Measurements from ENCODE around the gene TMEM169. TPM values are rescaled to one million over a fixed set of nuclear protein-coding genes. Genes with fewer than 3 reads are reported as not detected.
A peak's percentile ranks its signal among the peaks of the same experiment; 100 is the strongest.

The TMEM169 gene
- total RNA-seq, 2 experiments from 2014 or later: 0.27 to 0.53 TPM

DNA sequence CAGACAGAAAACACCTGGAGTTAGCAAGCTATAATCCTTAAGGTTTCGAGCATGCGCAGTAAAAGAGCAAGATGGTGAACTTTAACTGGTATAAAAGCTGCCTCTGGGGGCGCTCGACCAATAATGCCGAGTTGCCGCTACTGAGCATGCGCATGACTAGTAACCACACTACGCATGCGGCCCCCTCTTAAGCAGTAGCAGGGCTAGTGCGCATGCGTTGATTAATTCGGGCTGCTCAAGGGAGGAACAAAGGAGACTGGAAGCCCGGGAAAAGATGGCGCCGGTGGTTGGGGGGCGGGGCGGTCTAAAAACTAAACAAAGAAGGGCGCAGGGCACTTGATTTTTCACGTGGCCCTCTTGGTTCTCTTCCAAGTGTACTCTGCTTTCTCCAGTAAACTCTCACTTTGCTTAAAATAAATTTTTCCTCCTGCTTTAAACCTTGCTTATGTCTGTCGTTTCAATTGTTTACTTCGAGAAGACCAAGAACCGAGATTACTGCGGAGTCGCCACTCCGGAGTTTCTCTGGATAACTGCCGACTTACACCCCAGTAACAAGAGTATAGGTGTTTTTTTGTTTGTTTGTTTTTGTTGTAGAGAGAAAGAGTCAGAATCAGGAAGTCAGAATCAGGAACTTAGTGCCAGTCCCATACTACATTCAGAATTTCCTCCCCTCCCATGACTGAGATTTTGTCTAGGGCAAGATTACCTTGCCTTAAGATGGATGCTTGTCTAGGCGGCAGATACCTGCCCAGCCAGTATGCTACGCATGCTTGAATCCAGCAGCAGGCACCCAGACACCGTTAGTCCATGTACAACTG, 33.2 kb downstream of the TMEM169 start:
- DNase-seq: peak; percentile 94 to 99 (median 97)
- Histone ChIP-seq H3K27me3 (ENCODE audit: control insufficient read depth in 1 of 2, insufficient read depth in 2 of 2, low read length in 2 of 2) (no peaks in the 10 kb centered on the region), H3K4me1 (ENCODE audit: insufficient read depth, low read length) (peaks cover 42% of the 10 kb centered on the region), H3K4me3 (ENCODE audit: low read length) (peak overlapping the region; percentile 65), H3K9me3 (ENCODE audit: control insufficient read depth in 1 of 2, insufficient read depth in 1 of 2, low read length in 2 of 2) (no peaks in the 10 kb centered on the region), H3K36me3 (ENCODE audit: insufficient read depth, low read length) (peaks cover 85% of the 10 kb centered on the region), H3K27ac (ENCODE audit: low read depth in 1 of 2, low read length in 2 of 2) (peak overlapping the region; percentile 69 to 78)
- H3K4me1 Mint-ChIP-seq (ENCODE audit: low read depth): peaks cover 95% of the 10 kb centered on the region
- CTCF ChIA-PET: interaction anchor here (0.6 to 1.9 kb wide), 10 partner anchors 9 to 297 kb away, joined by 3 to 12 read pairs (median 4); partner anchors contain the start of genes PECR, SMARCAL1 and TMEM169
- peak; percentile 93 for ATAC-seq (ENCODE audit: poor library complexity)
- H3K27me3 Mint-ChIP-seq: no peaks in the 10 kb centered on the region
- peak overlapping the region; percentile 90 for H3K4me3 Mint-ChIP-seq
- no peaks in the 10 kb centered on the region for H3K9me3 Mint-ChIP-seq
- POLR2A ChIA-PET: interaction anchor here (0.8 to 2.2 kb wide), 4 partner anchors 8 to 57 kb away, joined by 3 to 10 read pairs (median 5); partner anchors contain the start of genes PECR and TMEM169
- intact Hi-C loops (cut with DNase I, micrococcal nuclease): loop anchor here (1.0 to 10.0 kb wide), 4 partner anchors 60 to 382 kb away; partner anchors contain the start of genes RPL37A (in 1 of the 2) and SMARCAL1 (in 1 of the 2)
- H3K36me3 Mint-ChIP-seq (ENCODE audit: low read depth): peaks cover 95% of the 10 kb centered on the region
- TF ChIP-seq, protein P1, sequence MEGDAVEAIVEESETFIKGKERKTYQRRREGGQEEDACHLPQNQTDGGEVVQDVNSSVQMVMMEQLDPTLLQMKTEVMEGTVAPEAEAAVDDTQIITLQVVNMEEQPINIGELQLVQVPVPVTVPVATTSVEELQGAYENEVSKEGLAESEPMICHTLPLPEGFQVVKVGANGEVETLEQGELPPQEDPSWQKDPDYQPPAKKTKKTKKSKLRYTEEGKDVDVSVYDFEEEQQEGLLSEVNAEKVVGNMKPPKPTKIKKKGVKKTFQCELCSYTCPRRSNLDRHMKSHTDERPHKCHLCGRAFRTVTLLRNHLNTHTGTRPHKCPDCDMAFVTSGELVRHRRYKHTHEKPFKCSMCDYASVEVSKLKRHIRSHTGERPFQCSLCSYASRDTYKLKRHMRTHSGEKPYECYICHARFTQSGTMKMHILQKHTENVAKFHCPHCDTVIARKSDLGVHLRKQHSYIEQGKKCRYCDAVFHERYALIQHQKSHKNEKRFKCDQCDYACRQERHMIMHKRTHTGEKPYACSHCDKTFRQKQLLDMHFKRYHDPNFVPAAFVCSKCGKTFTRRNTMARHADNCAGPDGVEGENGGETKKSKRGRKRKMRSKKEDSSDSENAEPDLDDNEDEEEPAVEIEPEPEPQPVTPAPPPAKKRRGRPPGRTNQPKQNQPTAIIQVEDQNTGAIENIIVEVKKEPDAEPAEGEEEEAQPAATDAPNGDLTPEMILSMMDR (IDR thresholded peaks at IDR 0.05): peak; percentile 92
- peak overlapping the region; percentile 90 for H3K27ac Mint-ChIP-seq

DNA sequence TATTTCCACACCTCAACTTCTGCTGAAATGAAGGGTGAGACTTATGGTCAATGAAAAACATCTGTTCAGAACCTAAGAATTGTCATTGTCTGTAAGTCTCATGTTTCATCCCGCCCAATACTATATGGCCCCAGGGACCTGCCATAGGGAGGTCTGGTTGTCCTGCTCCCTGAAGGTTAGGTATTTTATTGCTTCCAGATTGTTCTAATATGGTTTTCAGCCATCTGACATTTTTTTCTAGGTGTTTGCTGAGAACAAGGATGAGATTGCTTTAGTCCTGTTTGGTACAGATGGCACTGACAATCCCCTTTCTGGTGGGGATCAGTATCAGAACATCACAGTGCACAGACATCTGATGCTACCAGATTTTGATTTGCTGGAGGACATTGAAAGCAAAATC, 34.7 kb downstream of the TMEM169 start:
- TF ChIP-seq, protein P1 (IDR thresholded peaks at IDR 0.05): no peak
- Mint-ChIP-seq H3K36me3 (ENCODE audit: low read depth) (peaks cover 94% of the 10 kb centered on the region), H3K4me3 (peak overlapping the region; percentile 69), H3K4me1 (ENCODE audit: low read depth) (peaks cover 95% of the 10 kb centered on the region), H3K27ac (peak overlapping the region; percentile 46), H3K27me3 (no peaks in the 10 kb centered on the region), H3K9me3 (no peaks in the 10 kb centered on the region)
- DNase-seq: no peak
- Histone ChIP-seq H3K9me3 (ENCODE audit: control insufficient read depth in 1 of 2, insufficient read depth in 1 of 2, low read length in 2 of 2) (no peaks in the 10 kb centered on the region), H3K27ac (ENCODE audit: low read depth in 1 of 2, low read length in 2 of 2) (no peak overlapping the region), H3K27me3 (ENCODE audit: control insufficient read depth in 1 of 2, insufficient read depth in 2 of 2, low read length in 2 of 2) (no peaks in the 10 kb centered on the region), H3K4me1 (ENCODE audit: insufficient read depth, low read length) (peaks cover 30% of the 10 kb centered on the region), H3K36me3 (ENCODE audit: insufficient read depth, low read length) (peaks cover 88% of the 10 kb centered on the region), H3K4me3 (ENCODE audit: low read length) (no peak overlapping the region)
- intact Hi-C loops (cut with DNase I, micrococcal nuclease): loop anchor here in 1 of 2 experiments (10.0 kb wide), 1 partner anchor 62 kb away; no protein-coding TSS in a partner anchor
- POLR2A ChIA-PET: no interaction called here
- CTCF ChIA-PET: no interaction called here
- ATAC-seq (ENCODE audit: poor library complexity): no peak

DNA sequence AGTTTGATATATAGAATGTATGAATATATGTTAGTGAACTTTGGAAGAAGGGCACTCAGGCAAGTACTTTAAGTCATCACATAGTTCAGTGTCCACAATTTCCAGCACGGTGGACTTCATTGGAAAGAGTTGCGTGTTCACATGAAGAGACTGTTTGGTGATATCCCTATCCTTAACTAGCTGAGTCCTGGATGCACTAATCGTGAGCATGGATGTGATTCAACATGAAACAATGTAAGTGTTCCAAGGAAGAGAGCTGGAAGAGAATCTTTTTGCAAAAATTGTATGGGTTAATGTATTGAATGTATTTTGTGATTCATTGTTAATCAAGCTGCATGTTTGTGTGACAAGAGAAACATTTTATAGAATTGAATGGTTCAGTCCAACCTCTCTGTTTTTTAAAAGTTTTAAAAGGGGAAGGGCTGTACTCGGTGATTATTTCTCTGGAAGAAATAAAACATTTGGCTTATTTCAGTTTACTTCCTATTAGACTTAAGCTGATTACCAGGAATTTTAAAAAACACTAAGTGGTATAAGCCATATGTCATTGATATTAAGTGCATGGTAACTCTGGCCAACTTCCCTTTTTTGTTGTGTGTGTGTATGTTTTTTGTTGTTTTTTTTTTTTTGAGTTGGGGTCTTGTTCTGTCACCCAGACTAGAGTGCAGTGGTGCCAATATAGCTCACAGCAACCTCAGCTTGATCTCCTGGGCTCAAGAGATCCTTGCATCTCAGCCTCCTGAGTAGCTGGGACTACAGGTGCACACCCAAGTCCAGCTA, 36.0 kb downstream of the TMEM169 start:
- ATAC-seq (ENCODE audit: poor library complexity): no peak
- Histone ChIP-seq H3K4me3 (ENCODE audit: low read length) (no peak overlapping the region), H3K4me1 (ENCODE audit: insufficient read depth, low read length) (peaks cover 22% of the 10 kb centered on the region), H3K9me3 (ENCODE audit: control insufficient read depth in 1 of 2, insufficient read depth in 1 of 2, low read length in 2 of 2) (no peaks in the 10 kb centered on the region), H3K27me3 (ENCODE audit: control insufficient read depth in 1 of 2, insufficient read depth in 2 of 2, low read length in 2 of 2) (no peaks in the 10 kb centered on the region), H3K36me3 (ENCODE audit: insufficient read depth, low read length) (peaks cover 88% of the 10 kb centered on the region), H3K27ac (ENCODE audit: low read depth in 1 of 2, low read length in 2 of 2) (no peak overlapping the region)
- H3K27ac Mint-ChIP-seq: peak overlapping the region; percentile 3
- DNase-seq: no peak
- peaks cover 94% of the 10 kb centered on the region for H3K36me3 Mint-ChIP-seq (ENCODE audit: low read depth)
- TF ChIP-seq, protein P1 (IDR thresholded peaks at IDR 0.05): no peak
- POLR2A ChIA-PET: interaction anchor here (0.9 to 1.0 kb wide), 2 partner anchors 9 to 36 kb away, joined by 3 to 8 read pairs; partner anchors contain the start of genes PECR, TMEM169 and XRCC5
- no peaks in the 10 kb centered on the region for H3K27me3 Mint-ChIP-seq
- H3K9me3 Mint-ChIP-seq: no peaks in the 10 kb centered on the region
- intact Hi-C loops (cut with DNase I, micrococcal nuclease): loop anchor here in 1 of 2 experiments (10.0 kb wide), 1 partner anchor 63 kb away; no protein-coding TSS in a partner anchor
- peaks cover 91% of the 10 kb centered on the region for H3K4me1 Mint-ChIP-seq (ENCODE audit: low read depth)
- CTCF ChIA-PET: no interaction called here
- H3K4me3 Mint-ChIP-seq: no peak overlapping the region
